ENCODE measurements around the gene ADSS1.

Gene ADSS1

DNA sequence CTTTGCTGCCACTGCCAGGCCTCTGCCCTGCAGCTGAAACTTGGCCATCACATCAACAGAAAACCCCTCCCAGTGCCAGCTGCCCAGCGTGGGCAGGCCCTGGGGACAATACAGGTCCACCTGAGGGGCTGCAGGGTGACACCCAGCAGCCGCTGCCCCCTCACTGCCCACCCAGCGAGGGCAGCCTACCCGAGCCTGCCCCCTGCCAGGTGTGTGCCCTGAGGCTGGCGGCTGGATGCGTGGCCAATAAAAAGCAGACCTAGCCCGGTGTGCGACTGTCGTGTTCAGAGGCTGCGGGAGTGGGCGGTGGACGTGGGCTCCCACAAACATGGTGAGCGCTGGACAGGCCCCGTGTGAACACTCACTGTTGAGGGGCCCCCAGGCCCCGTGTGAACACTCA is 4.7 kb upstream of the ADSS1 start:
- DNase-seq (ENCODE audit: low read depth, low spot score) = no peak
- no peak overlapping the region for H3K4me3 ChIP-seq (ENCODE audit: low read depth, low read length)
- ChIA-PET CTCF (interaction anchor here (1.1 kb wide), 1 partner anchor 11 kb away, joined by 3 read pairs; no protein-coding TSS in a partner anchor), POLR2A (no interaction called here)
- TF ChIP-seq, protein P1, sequence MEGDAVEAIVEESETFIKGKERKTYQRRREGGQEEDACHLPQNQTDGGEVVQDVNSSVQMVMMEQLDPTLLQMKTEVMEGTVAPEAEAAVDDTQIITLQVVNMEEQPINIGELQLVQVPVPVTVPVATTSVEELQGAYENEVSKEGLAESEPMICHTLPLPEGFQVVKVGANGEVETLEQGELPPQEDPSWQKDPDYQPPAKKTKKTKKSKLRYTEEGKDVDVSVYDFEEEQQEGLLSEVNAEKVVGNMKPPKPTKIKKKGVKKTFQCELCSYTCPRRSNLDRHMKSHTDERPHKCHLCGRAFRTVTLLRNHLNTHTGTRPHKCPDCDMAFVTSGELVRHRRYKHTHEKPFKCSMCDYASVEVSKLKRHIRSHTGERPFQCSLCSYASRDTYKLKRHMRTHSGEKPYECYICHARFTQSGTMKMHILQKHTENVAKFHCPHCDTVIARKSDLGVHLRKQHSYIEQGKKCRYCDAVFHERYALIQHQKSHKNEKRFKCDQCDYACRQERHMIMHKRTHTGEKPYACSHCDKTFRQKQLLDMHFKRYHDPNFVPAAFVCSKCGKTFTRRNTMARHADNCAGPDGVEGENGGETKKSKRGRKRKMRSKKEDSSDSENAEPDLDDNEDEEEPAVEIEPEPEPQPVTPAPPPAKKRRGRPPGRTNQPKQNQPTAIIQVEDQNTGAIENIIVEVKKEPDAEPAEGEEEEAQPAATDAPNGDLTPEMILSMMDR (IDR thresholded peaks at IDR 0.05; ENCODE audit: insufficient read depth, low read length, missing control alignments) = no peak

DNA sequence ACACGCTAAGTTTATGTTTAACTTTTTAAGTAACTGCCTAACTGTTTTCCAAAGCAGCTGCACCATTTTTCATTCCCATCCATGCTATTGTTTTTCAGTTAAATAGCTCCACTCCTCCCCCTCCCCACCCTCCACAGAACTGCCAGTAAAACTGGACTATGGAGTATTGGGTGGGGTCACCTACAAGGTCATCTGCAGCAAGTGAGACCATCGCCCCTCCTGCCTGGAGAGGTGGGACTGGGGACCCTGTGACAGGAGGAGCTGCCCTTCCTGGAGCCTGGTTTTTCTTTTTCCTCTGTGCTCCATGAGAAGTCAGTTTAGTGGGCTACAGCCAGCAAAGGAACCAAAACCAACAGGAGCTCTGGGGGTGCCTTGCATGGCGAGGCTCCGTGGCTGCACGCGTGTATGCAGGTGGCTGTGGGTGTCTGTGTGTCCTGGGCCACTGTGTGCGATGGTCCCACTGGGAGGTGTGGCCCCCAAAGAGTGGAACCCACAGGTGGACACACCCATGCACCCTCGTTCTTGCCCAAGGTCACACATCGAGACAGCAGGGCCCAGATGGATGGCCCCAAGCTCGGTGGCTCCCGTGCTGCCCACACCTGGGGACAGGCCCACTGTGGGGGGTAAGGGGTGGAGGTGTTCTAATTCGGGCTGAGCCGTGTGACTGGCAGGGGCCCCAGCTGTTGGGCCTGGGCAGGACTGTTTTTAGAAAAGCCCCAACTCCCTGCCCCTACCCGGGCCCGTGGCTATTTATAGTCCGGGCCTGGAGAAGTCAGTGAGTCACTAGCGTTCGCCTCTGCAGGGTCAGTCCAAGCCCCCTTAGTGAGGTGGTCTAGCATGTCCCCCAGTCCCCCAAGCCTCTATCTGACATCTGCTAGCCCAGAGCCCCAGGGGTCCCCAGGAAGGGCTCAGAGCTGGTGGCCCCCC is 2.3 kb upstream of the ADSS1 start:
- no peak overlapping the region for H3K4me3 ChIP-seq (ENCODE audit: low read depth, low read length)
- no peak for DNase-seq (ENCODE audit: low read depth, low spot score)
- ChIA-PET POLR2A (interaction anchor here (1.0 kb wide), 1 partner anchor 12 kb away, joined by 3 read pairs; no protein-coding TSS in a partner anchor), CTCF (interaction anchor here (0.6 to 5.2 kb wide), 12 partner anchors 10 to 104 kb away, joined by 3 to 57 read pairs (median 6); no protein-coding TSS in a partner anchor)
- TF ChIP-seq, protein P1 (IDR thresholded peaks at IDR 0.05; ENCODE audit: insufficient read depth, low read length, missing control alignments) = no peak

DNA sequence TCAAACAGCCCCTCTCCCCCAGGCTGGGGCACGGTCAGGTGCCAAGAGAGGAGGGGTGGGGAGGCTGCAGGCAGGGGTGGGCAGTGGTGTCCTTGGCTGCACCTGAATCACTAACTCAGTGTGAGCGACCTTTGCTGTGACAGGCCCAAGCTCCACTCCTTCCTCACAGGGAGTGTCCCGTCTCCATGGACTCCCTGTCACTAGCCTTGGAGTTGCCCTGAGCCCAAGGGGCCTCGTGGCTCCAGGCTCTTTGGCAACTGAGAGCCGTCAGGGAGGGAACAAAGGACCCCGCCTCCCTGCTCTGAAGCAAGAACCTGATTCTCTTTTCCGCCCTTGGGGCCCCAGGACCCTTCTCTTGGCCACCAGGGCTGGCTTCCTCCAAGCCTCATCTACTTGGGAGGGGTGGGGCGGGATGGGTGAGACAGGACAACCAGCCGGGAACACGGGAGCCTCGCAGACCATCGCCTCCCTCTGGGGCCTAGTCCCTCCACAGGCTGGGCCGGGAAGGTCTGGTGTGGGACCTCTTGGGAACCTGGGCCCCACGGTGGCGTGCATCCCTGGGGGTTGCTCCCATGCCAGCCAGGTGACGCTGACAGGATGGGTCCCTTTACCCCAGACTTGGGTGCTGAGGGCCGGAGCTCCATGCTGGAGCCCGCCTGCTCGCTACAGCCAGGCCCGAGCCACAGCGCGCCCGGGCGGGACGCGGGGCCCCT is 935 bp upstream of the ADSS1 start:
- ChIA-PET POLR2A (no interaction called here), CTCF (interaction anchor here (0.7 to 5.2 kb wide), 17 partner anchors 9 to 103 kb away, joined by 3 to 57 read pairs (median 4); no protein-coding TSS in a partner anchor)
- no peak for DNase-seq (ENCODE audit: low read depth, low spot score)
- TF ChIP-seq, protein P1 (IDR thresholded peaks at IDR 0.05; ENCODE audit: insufficient read depth, low read length, missing control alignments) = no peak
- H3K4me3 ChIP-seq (ENCODE audit: low read depth, low read length) = no peak overlapping the region; the same call in 1 of the 2 replicates

DNA sequence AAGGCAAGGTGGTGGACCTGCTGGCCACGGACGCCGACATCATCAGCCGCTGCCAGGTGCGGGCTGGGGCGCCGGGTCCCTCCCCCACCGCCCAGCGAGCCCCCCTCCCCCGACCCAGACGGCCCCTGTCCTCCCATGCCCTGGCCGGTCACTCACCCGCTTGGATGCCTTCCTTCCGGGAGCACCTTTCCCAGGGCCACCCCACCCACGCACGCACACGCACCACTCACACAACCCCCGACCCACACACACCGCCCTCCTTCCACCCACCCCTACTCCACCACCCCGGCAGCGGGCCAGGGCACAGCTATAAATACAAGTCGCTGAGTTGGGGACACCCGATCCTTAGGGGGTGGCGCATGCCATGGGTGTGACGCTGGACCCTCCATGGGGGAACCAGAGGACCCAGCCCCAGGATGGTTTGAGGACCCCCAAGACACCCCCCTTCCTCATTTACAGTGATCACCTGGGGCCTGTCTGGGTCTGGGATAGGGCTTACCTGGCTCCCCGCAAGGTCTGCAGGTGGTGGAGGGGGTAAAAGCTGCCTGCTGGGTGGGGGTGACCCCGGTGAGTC is 465 bp downstream of the ADSS1 start:
- TF ChIP-seq, protein P1 (IDR thresholded peaks at IDR 0.05; ENCODE audit: insufficient read depth, low read length, missing control alignments) = no peak
- DNase-seq (ENCODE audit: low read depth, low spot score) = no peak
- ChIA-PET POLR2A (interaction anchor here (1.4 kb wide), 1 partner anchor 8 kb away, joined by 4 read pairs; no protein-coding TSS in a partner anchor), CTCF (interaction anchor here (0.8 to 5.2 kb wide), 11 partner anchors 8 to 101 kb away, joined by 3 to 57 read pairs (median 4); no protein-coding TSS in a partner anchor)
- peak overlapping the region; percentile 58 for H3K4me3 ChIP-seq (ENCODE audit: low read depth, low read length)

DNA sequence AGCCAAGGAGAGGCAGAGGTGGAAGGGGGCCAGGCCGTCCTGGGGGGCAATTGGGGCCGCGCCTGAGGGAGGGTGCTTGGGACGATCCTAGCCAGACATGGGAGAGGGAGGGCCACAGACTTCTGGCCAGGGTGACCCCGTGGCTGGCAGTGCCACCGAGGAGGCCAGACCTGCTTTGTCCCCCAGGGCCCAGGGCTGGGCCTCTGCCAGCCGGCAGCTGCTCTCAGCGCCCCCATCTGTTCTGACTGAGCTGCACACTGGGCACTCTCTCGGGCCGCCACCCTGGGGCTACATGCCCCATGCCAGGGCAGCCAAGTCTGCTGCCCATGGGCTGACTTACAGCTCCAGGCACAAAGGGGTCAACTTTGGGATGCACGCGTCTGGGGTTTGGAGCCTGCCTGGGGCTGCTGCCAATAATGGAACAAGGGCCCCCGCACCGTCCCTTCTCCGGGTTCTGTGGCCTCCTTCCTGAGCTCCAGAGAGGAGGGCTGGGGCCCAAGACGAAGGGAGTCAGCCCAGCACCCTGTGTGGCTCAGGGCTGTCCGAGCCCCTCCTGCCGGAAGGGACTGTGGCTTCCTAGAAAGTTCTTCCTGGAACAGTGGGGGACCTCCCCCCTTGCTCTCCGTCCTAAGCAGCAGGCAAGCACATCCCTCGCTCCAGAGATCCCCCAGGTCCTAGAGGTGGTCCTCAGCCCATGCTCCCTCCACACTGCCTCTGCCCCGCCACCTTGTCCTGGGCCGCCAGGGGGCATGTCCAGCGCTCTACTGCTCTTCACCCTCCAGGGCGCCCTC is 1.1 kb downstream of the ADSS1 start:
- H3K4me3 ChIP-seq (ENCODE audit: low read depth, low read length) = peak overlapping the region; percentile 58
- no peak for DNase-seq (ENCODE audit: low read depth, low spot score)
- ChIA-PET POLR2A (interaction anchor here (1.4 kb wide), 1 partner anchor 9 kb away, joined by 4 read pairs; no protein-coding TSS in a partner anchor), CTCF (interaction anchor here (0.6 to 5.2 kb wide), 12 partner anchors 8 to 101 kb away, joined by 3 to 57 read pairs (median 4); no protein-coding TSS in a partner anchor)
- TF ChIP-seq, protein P1 (IDR thresholded peaks at IDR 0.05; ENCODE audit: insufficient read depth, low read length, missing control alignments) = peak; percentile 46
